DND-41 (cell line): ENCODE data around the gene LHX2.
A peak's percentile ranks its signal among the peaks of the same experiment; 100 is the strongest.

ENCODE experiments used
- ATAC-seq: fragments of 200-7000 bp; cut with Tn5 transposase; 3 replicates; pipeline ENCODE4 v1.9.1; 2021; ENCODE audit warnings: low read depth; ENCODE audit not compliant: insufficient read depth
- DNase-seq: peaks from one replicate; pipeline ENCODE4 v3.0.0-alpha.2; 2020
- H2AFZ ChIP-seq: 2 replicates; pipeline ENCODE4 v1.6.0; 2012; ENCODE audit warnings: low read depth, low read length
- H3K27ac ChIP-seq: 2 replicates; pipeline ENCODE4 v1.5.1; 2012; ENCODE audit warnings: low read length, inconsistent platforms
- H3K27me3 ChIP-seq: fragments of 200-600 bp; sonication (generic); 2 replicates; pipeline ENCODE4 v1.6.0; 2012; ENCODE audit warnings: low read length, mild to moderate bottlenecking, inconsistent platforms; ENCODE audit not compliant: insufficient read depth, poor library complexity
- H3K36me3 ChIP-seq: 2 replicates; pipeline ENCODE4 v1.5.1; 2012; ENCODE audit warnings: low read length, inconsistent platforms; ENCODE audit not compliant: insufficient read depth
- H3K4me1 ChIP-seq: 2 replicates; pipeline ENCODE4 v1.5.1; 2012; ENCODE audit warnings: mild to moderate bottlenecking, low read length; ENCODE audit not compliant: insufficient read depth
- H3K4me2 ChIP-seq: 2 replicates; pipeline ENCODE4 v1.6.0; 2012; ENCODE audit warnings: mild to moderate bottlenecking, moderate library complexity, low read length, inconsistent platforms; ENCODE audit not compliant: insufficient read depth
- H3K4me3 ChIP-seq, 2 experiments: fragments of 200-600 bp in 1 of 2; shearing (Covaris generic) in 1 of 2; 2 replicates each; pipeline ENCODE4 v1.5.1; 2012 to 2016; ENCODE audit warnings: inconsistent platforms in 2 of 2, low read length in 2 of 2, mild to moderate bottlenecking in 2 of 2, low read depth in 1 of 2, moderate library complexity in 1 of 2
- H3K79me2 ChIP-seq: 2 replicates; pipeline ENCODE4 v1.6.0; 2012; ENCODE audit warnings: low read length, inconsistent platforms; ENCODE audit not compliant: insufficient read depth
- H3K9ac ChIP-seq: 2 replicates; pipeline ENCODE4 v1.6.0; 2012; ENCODE audit warnings: low read depth, mild to moderate bottlenecking, inconsistent platforms, low read length, moderate library complexity
- H3K9me3 ChIP-seq: 2 replicates; pipeline ENCODE4 v1.5.1; 2012; ENCODE audit warnings: low read length, moderate library complexity, mild to moderate bottlenecking, inconsistent platforms; ENCODE audit not compliant: insufficient read depth, severe bottlenecking
- H4K20me1 ChIP-seq: 2 replicates; pipeline ENCODE4 v1.6.0; 2012; ENCODE audit warnings: low read length; ENCODE audit not compliant: insufficient read depth
- CTCF ChIP-seq: IDR thresholded peaks from 2 replicates; pipeline ENCODE4 v1.5.1; 2012; ENCODE audit warnings: borderline replicate concordance, low read length, moderate library complexity, mild to moderate bottlenecking; ENCODE audit not compliant: poor library complexity, severe bottlenecking; ENCODE audit errors: extremely low read depth
- EZH2 ChIP-seq: IDR thresholded peaks from 3 replicates; pipeline ENCODE4 v1.6.1; 2012; ENCODE audit warnings: borderline replicate concordance, low read depth, mild to moderate bottlenecking, moderate library complexity, low read length, inconsistent platforms; ENCODE audit not compliant: severe bottlenecking

The LHX2 gene

GRCh38 chr9:124060844-124061605 lies 49.5 kb downstream of the LHX2 start:
- no peak for DNase-seq
- no peaks in the 10 kb centered on the region for H3K36me3 ChIP-seq
- no peaks in the 10 kb centered on the region for H3K27me3 ChIP-seq
- no peak overlapping the region for H3K27ac ChIP-seq
- H3K79me2 ChIP-seq = no peaks in the 10 kb centered on the region
- TF ChIP-seq EZH2 (no peak), CTCF (no peak)
- no peaks in the 10 kb centered on the region for H3K4me1 ChIP-seq
- ATAC-seq = no peak
- H3K9me3 ChIP-seq = no peaks in the 10 kb centered on the region
- H4K20me1 ChIP-seq = no peaks in the 10 kb centered on the region
- H2AFZ ChIP-seq = no peak overlapping the region
- no peak overlapping the region for H3K4me3 ChIP-seq
- no peak overlapping the region for H3K4me2 ChIP-seq
- no peak overlapping the region for H3K9ac ChIP-seq

DNA sequence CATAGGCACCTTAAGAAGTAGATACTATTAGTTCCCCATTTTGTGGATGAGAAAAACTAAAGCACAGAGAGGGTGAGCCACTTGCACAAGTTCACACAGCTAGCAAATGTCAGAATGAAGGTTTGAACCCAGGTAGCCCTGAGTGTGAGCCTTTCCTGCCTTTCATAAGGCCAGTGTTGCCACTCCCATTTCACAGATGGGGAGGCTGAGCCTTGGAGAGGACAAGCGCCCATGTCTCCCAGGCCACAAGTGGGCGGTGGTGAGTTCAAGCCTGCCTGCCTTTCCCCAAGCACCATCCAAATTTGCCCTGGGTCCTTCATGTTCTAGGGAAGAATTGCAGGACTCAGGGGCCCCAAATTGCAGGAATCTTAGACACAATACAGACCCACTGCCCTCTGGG lies 50.6 kb downstream of the LHX2 start:
- no peaks in the 10 kb centered on the region for H3K27me3 ChIP-seq
- ATAC-seq (no peak), DNase-seq (no peak)
- H2AFZ ChIP-seq = no peak overlapping the region
- H3K4me2 ChIP-seq = no peak overlapping the region
- no peaks in the 10 kb centered on the region for H3K79me2 ChIP-seq
- no peaks in the 10 kb centered on the region for H3K9me3 ChIP-seq
- H3K36me3 ChIP-seq = no peaks in the 10 kb centered on the region
- no peaks in the 10 kb centered on the region for H4K20me1 ChIP-seq
- no peak overlapping the region for H3K27ac ChIP-seq
- no peak overlapping the region for H3K9ac ChIP-seq
- no peak overlapping the region for H3K4me3 ChIP-seq
- no peaks in the 10 kb centered on the region for H3K4me1 ChIP-seq
- peak; percentile 24 for TF ChIP-seq CTCF
- TF ChIP-seq EZH2 = no peak

DNA sequence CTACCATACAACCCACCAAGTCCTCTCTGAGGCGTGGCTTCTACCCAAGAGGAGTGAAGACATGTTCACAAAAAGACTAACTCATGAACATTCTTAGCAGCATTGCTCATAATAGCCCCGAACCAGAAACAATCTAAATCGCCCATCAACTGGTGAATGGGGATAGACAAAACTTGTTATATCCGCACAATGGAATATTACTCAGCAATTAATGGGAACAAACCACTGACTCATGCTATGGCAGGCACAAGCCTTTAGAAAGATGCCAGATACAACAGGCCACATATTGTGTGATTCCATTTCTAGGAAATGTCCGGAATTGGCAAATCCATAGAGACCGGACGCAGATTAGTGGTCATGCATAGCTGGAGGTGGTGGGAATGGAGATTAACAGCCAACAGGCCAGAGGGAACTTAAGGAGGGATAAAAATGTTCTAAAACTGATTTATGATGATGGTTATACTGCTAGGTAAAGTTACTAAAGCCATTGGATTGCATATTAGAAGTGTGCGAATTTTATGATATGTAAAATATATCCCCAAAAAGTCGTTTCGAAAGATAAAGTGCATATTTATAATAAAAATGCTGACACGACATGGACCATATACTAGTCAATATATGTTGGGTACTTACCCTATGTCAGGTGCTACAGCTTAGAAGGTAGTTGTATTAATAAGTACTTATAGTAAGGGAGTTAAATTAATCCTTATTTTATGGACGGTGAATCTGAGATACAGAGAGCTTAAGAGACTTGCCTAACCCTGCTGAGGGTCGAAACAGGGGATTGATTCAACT lies 55.4 kb downstream of the LHX2 start:
- Histone ChIP-seq H3K4me2 (no peak overlapping the region), H3K4me3 (no peak overlapping the region), H2AFZ (no peak overlapping the region), H3K9ac (no peak overlapping the region), H3K9me3 (no peaks in the 10 kb centered on the region), H4K20me1 (no peaks in the 10 kb centered on the region), H3K79me2 (no peaks in the 10 kb centered on the region), H3K4me1 (no peaks in the 10 kb centered on the region), H3K36me3 (no peaks in the 10 kb centered on the region), H3K27me3 (no peaks in the 10 kb centered on the region), H3K27ac (no peak overlapping the region)
- TF ChIP-seq CTCF (no peak), EZH2 (no peak)
- no peak for ATAC-seq
- no peak for DNase-seq
